PC-9 (cell line): ENCODE measurements around the gene CTXN3. TPM values are rescaled to one million over a fixed set of nuclear protein-coding genes. Genes with fewer than 3 reads are reported as not detected.

ENCODE experiments used
- BruUV-seq: library from RNA; stranded (reverse); fragments of 400-500 nt; replicated peaks from 2 replicates; lab custom pipeline; 2021; lab: Mats Ljungman, UMichigan
- CTCF ChIA-PET: fragments of 300-600 bp; sonication (Branson Sonifier 250); formaldehyde crosslinking; loops from one replicate; lab custom pipeline; 2022; ENCODE audit warnings: antibody characterized with exemption; lab: Charles Lee
- POLR2A ChIA-PET: fragments of 300-600 bp; sonication (Branson Sonifier 250); formaldehyde crosslinking; loops from one replicate; lab custom pipeline; 2022; ENCODE audit warnings: antibody characterized with exemption; ENCODE audit not compliant: unreplicated experiment; lab: Charles Lee
- DNase-seq, 2 experiments: peaks; one replicate each; pipeline versions ENCODE4 v3.0.0 to v3.0.0-alpha.2; 2015 to 2022; ENCODE audit warnings: mixed read lengths in 1 of 2
- H2AFZ ChIP-seq: fragments of 200-600 bp; sonication (generic); 2 replicates; pipeline ENCODE4 v1.8.1; 2017; ENCODE audit warnings: antibody characterized with exemption
- H3F3A ChIP-seq: fragments of 200-600 bp; sonication (generic); 2 replicates; pipeline ENCODE4 v1.8.1; 2017; ENCODE audit warnings: antibody characterized with exemption, mild to moderate bottlenecking, low read depth; ENCODE audit not compliant: insufficient read depth
- H3K27ac ChIP-seq: fragments of 200-600 bp; sonication (generic); 2 replicates; pipeline ENCODE4 v1.6.1; 2016; ENCODE audit warnings: mixed run types
- H3K27me3 ChIP-seq: fragments of 200-600 bp; sonication (generic); 2 replicates; pipeline ENCODE4 v1.6.1; 2016; ENCODE audit warnings: low read depth, mixed run types; ENCODE audit not compliant: insufficient read depth
- H3K36me3 ChIP-seq: fragments of 200-600 bp; sonication (generic); 2 replicates; pipeline ENCODE4 v1.6.1; 2016; ENCODE audit warnings: low read depth, mixed run types
- H3K4me1 ChIP-seq: fragments of 200-600 bp; sonication (generic); replicated peaks from 2 replicates; pipeline ENCODE4 v1.6.1; 2016; ENCODE audit warnings: mixed run types; ENCODE audit not compliant: insufficient read depth
- H3K4me2 ChIP-seq: fragments of 200-600 bp; sonication (generic); 2 replicates; pipeline ENCODE4 v1.6.1; 2017; ENCODE audit warnings: mixed run types
- H3K4me3 ChIP-seq: fragments of 200-600 bp; sonication (generic); 2 replicates; pipeline ENCODE4 v1.6.1; 2016; ENCODE audit warnings: mixed run types
- H3K79me2 ChIP-seq: fragments of 200-600 bp; sonication (generic); 2 replicates; pipeline ENCODE4 v1.6.1; 2017; ENCODE audit warnings: low read depth, mixed run types
- H3K9me2 ChIP-seq: fragments of 200-600 bp; sonication (generic); 2 replicates; pipeline ENCODE4 v1.8.1; 2017; ENCODE audit warnings: mild to moderate bottlenecking; ENCODE audit not compliant: insufficient read depth
- H3K9me3 ChIP-seq: fragments of 200-600 bp; sonication (generic); 2 replicates; pipeline ENCODE4 v1.8.1; 2016; ENCODE audit warnings: low read depth; ENCODE audit not compliant: insufficient read depth
- H4K20me1 ChIP-seq: fragments of 200-600 bp; sonication (generic); 2 replicates; pipeline ENCODE4 v1.8.1; 2017; ENCODE audit not compliant: insufficient read depth
- CTCF ChIP-seq: fragments of 200-600 bp; sonication (generic); conservative IDR thresholded peaks from 2 replicates; pipeline ENCODE4 v1.6.1; 2017; ENCODE audit warnings: mixed run types, antibody characterized with exemption, mild to moderate bottlenecking, moderate library complexity
- EZH2 ChIP-seq: fragments of 200-600 bp; sonication (generic); IDR thresholded peaks from 2 replicates; pipeline ENCODE4 v1.8.0; 2017; ENCODE audit warnings: antibody characterized with exemption, low read depth
- intact Hi-C: fragments of 100-400 bp; cut with micrococcal nuclease; formaldehyde crosslinking; loops from one replicate; pipeline ENCODE4 v1.10.0; 2022; ENCODE audit not compliant: unreplicated experiment
- total RNA-seq: library from RNA; stranded (reverse); gene quantifications from 2 replicates; pipeline ENCODE4 v1.2.3, GENCODE V29; 2021

CTXN3 gene
- total RNA-seq, 1 experiment from 2014 or later = not detected

GRCh38 chr5:127685662-127686061 lies 36.8 kb downstream of the CTXN3 start:
- ChIA-PET CTCF (no interaction called here), POLR2A (no interaction called here)
- Histone ChIP-seq H3F3A (no peaks in the 10 kb centered on the region), H3K4me2 (no peak overlapping the region), H3K27me3 (no peaks in the 10 kb centered on the region), H4K20me1 (no peaks in the 10 kb centered on the region), H3K9me3 (no peaks in the 10 kb centered on the region; the same call in 1 of the 2 replicates), H3K27ac (no peak overlapping the region), H3K36me3 (no peaks in the 10 kb centered on the region), H2AFZ (no peak overlapping the region), H3K9me2 (0 out of 2 replicates have a peak, but pooled peaks cover 8% of the 10 kb centered on the region), H3K4me1 (no peaks in the 10 kb centered on the region), H3K79me2 (no peaks in the 10 kb centered on the region), H3K4me3 (no peak overlapping the region)
- no TSS peak for BruUV-seq
- intact Hi-C loops = no loop called here
- DNase-seq = no peak
- TF ChIP-seq CTCF = no peak
- no peak for TF ChIP-seq EZH2

- POLR2A ChIA-PET = no interaction called here
- H3K4me1 ChIP-seq = no peaks in the 10 kb centered on the region
- no peak for DNase-seq
- H4K20me1 ChIP-seq = no peaks in the 10 kb centered on the region
- no peak overlapping the region for H3K4me2 ChIP-seq
- no peaks in the 10 kb centered on the region for H3F3A ChIP-seq
- H3K79me2 ChIP-seq = no peaks in the 10 kb centered on the region
- no peak overlapping the region for H2AFZ ChIP-seq
- 0 out of 2 replicates have a peak, but pooled peaks cover 6% of the 10 kb centered on the region for H3K9me2 ChIP-seq
- no peak overlapping the region for H3K4me3 ChIP-seq
- no peak overlapping the region for H3K27ac ChIP-seq
- intact Hi-C loops = no loop called here
- no peaks in the 10 kb centered on the region for H3K36me3 ChIP-seq
- CTCF ChIA-PET = no interaction called here
- no peaks in the 10 kb centered on the region for H3K27me3 ChIP-seq
- TF ChIP-seq CTCF = no peak
- TF ChIP-seq EZH2 = no peak
- H3K9me3 ChIP-seq = no peaks in the 10 kb centered on the region; the same call in 1 of the 2 replicates
- no TSS peak for BruUV-seq
These were observed 37.5 kb downstream of the CTXN3 start for GRCh38 chr5:127686424-127686823.

- Histone ChIP-seq H3K9me3 (peaks cover 4% of the 10 kb centered on the region; the same call in 1 of the 2 replicates), H3K4me2 (no peak overlapping the region), H3K36me3 (no peaks in the 10 kb centered on the region), H2AFZ (no peak overlapping the region), H3K9me2 (0 out of 2 replicates have a peak, but pooled peaks cover 3% of the 10 kb centered on the region), H3K79me2 (no peaks in the 10 kb centered on the region), H3K4me3 (no peak overlapping the region), H3K4me1 (no peaks in the 10 kb centered on the region), H3F3A (no peaks in the 10 kb centered on the region), H3K27ac (no peak overlapping the region), H4K20me1 (no peaks in the 10 kb centered on the region), H3K27me3 (no peaks in the 10 kb centered on the region)
- ChIA-PET CTCF (no interaction called here), POLR2A (no interaction called here)
- intact Hi-C loops = no loop called here
- no peak for TF ChIP-seq EZH2
- TF ChIP-seq CTCF = no peak
- no TSS peak for BruUV-seq
- no peak for DNase-seq
These were observed 45.8 kb downstream of the CTXN3 start for GRCh38 chr5:127694518-127695171.
